BJ (cell line): ENCODE measurements around the gene RASSF9. TPM values are rescaled to one million over a fixed set of nuclear protein-coding genes. Genes with fewer than 3 reads are reported as not detected.

Source experiments
- CTCF ChIA-PET: fragments of 350-600 bp; formaldehyde crosslinking; extraction: SDS; loops from one replicate; lab custom pipeline; 2021; ENCODE audit warnings: antibody characterized with exemption, inconsistent platforms; lab: Yijun Ruan, JAX
- POLR2A ChIA-PET: fragments of 300-600 bp; sonication (Branson Sonifier 250); formaldehyde crosslinking; extraction: SDS; loops from one replicate; lab custom pipeline; 2021; ENCODE audit warnings: antibody characterized with exemption; lab: Charles Lee
- DNase-seq: peaks from one replicate; pipeline ENCODE4 v3.0.0-alpha.2; 2011; ENCODE audit warnings: low read depth
- H3K27me3 ChIP-seq: 2 replicates; pipeline ENCODE4 v1.6.0; 2011; ENCODE audit warnings: low read length; ENCODE audit not compliant: control insufficient read depth, insufficient read depth
- H3K36me3 ChIP-seq: 2 replicates; pipeline ENCODE4 v1.5.1; 2011; ENCODE audit warnings: low read length; ENCODE audit not compliant: control insufficient read depth, insufficient read depth
- H3K4me3 ChIP-seq: 2 replicates; pipeline ENCODE4 v1.5.1; 2011; ENCODE audit warnings: low read depth, mild to moderate bottlenecking, control low read depth, low read length
- polyA plus RNA-seq: library from polyadenylated mRNA; depleted of rRNA; stranded (reverse); fragments of >200 nt; gene quantifications from 2 replicates; pipeline ENCODE4 v1.2.3, GENCODE V29; 2011
- TF ChIP-seq, protein P1 (sequence below): IDR thresholded peaks from 2 replicates; pipeline ENCODE4 v1.5.1; 2011; ENCODE audit warnings: low read depth, mild to moderate bottlenecking, control low read depth, inconsistent platforms, low read length, moderate library complexity; ENCODE audit not compliant: insufficient read depth

Gene RASSF9
- polyA plus RNA-seq, 1 experiment: 0.09 TPM

DNA sequence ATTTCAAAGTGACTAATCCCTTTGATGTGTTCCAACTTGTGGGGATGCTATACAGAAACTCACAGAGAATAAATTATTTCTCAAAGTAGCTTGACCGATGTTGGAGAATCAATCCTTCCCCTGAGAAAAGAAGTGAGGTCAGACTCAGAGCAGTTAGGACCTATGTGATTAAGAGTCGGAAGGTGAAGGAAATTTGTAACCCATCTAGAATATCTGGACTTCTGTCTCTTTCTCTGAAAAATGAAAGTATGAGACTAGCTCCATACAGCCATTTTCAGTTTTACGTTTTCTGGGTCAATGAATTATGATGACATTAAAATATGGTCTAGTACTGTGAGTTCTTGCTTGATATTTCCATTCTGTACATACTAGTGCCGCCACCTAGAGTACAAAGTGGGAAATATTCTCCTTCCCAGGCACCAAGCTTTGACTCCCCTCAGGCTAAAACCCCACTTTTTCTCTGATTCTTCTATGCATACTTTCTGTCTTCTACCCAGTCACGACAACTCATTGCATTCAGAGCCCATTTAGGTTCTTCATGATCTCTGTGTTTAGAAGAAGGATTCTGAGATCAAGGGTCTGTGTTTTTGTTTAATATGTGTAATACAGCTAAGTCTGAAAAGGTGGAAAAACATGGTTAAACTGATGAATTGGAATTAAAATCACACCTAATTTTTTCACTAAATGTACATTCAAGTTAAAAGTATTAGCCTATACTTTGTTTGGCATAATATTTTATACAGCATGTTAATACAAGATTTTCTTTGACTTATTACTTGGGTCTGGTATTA is 31.0 kb upstream of the RASSF9 start:
- TF ChIP-seq, protein P1, sequence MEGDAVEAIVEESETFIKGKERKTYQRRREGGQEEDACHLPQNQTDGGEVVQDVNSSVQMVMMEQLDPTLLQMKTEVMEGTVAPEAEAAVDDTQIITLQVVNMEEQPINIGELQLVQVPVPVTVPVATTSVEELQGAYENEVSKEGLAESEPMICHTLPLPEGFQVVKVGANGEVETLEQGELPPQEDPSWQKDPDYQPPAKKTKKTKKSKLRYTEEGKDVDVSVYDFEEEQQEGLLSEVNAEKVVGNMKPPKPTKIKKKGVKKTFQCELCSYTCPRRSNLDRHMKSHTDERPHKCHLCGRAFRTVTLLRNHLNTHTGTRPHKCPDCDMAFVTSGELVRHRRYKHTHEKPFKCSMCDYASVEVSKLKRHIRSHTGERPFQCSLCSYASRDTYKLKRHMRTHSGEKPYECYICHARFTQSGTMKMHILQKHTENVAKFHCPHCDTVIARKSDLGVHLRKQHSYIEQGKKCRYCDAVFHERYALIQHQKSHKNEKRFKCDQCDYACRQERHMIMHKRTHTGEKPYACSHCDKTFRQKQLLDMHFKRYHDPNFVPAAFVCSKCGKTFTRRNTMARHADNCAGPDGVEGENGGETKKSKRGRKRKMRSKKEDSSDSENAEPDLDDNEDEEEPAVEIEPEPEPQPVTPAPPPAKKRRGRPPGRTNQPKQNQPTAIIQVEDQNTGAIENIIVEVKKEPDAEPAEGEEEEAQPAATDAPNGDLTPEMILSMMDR: peak; percentile 70
- ChIA-PET POLR2A (no interaction called here), CTCF (interaction anchor here (0.6 to 5.6 kb wide), 42 partner anchors 11 to 1296 kb away, joined by 3 to 49 read pairs (median 4); partner anchors contain the start of gene RASSF9)
- DNase-seq: no peak
- no peaks in the 10 kb centered on the region for H3K27me3 ChIP-seq
- no peaks in the 10 kb centered on the region for H3K36me3 ChIP-seq
- no peak overlapping the region for H3K4me3 ChIP-seq

DNA sequence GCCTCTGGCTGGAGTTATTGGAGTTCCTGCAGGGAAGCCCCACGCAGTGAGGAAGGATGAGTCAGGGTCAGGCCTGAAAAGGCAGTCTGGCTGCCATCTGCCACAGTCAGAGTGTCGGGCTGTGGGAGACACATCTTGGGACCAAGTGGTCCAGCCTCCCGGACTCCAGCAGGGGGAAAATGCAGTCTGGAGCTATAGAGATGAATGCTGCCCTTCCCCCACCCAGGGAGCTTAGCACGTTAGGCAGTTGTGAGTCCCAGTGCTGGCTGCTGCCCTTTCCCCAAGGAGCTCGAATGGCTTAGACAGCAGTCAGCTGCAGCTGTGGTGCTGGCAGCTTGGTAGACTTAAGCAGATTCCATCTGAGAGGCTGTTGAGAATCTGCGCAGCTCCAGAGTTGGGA is 29.7 kb upstream of the RASSF9 start:
- TF ChIP-seq, protein P1: no peak
- no peak overlapping the region for H3K4me3 ChIP-seq
- CTCF ChIA-PET: interaction anchor here (0.8 to 5.4 kb wide), 6 partner anchors 11 to 399 kb away, joined by 3 to 49 read pairs (median 10); no protein-coding TSS in a partner anchor
- DNase-seq: no peak
- POLR2A ChIA-PET: no interaction called here
- H3K27me3 ChIP-seq: no peaks in the 10 kb centered on the region
- no peaks in the 10 kb centered on the region for H3K36me3 ChIP-seq

DNA sequence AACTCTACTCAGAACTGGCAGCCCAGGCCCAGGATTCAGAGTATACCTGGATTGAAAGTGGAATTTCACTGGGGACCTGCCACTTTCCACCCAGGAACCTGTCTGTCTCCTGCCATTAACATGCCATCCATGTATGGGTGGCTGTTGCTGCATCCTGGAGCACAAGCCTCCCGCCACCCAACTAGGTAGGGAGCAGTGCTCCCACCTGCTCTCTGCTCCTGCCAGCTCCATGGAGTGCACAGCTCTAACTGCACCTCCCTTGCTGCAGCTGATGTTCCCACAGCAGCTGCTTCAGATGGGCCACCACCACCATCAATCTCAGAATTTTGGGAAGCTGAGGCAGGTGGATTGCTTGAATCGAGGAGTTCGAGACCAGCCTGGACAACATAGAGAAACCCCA is 20.8 kb upstream of the RASSF9 start:
- ChIA-PET CTCF (interaction anchor here (0.9 kb wide), 2 partner anchors 10 to 381 kb away, joined by 3 to 4 read pairs; no protein-coding TSS in a partner anchor), POLR2A (no interaction called here)
- TF ChIP-seq, protein P1: no peak
- Histone ChIP-seq H3K27me3 (no peaks in the 10 kb centered on the region), H3K4me3 (no peak overlapping the region), H3K36me3 (no peaks in the 10 kb centered on the region)
- DNase-seq: no peak

DNA sequence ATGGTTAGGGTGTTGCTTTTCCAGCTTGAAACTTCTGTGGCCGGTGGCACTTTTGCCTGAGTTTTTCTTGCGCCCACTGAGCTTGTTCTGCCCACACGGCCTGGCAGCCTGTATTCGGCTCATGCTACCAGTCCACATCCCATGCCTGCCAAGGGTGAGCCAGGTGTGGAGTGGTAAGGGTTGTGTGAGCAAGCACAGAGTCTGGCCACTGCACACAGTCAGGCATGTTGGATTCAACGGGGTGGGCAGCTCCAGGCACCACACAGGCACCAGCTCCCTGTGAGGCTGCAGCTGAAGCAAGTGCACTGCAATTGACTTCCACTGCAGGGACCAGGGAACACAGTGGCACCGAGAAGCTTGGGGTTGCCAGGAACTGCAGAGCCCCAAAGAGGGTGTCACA is 19.1 kb upstream of the RASSF9 start:
- no peaks in the 10 kb centered on the region for H3K27me3 ChIP-seq
- no peak for DNase-seq
- TF ChIP-seq, protein P1: no peak
- CTCF ChIA-PET: interaction anchor here (1.0 to 1.9 kb wide), 4 partner anchors 11 to 406 kb away, joined by 4 to 7 read pairs (median 6); partner anchors contain the start of gene RASSF9
- H3K4me3 ChIP-seq: no peak overlapping the region
- H3K36me3 ChIP-seq: no peaks in the 10 kb centered on the region
- POLR2A ChIA-PET: no interaction called here

DNA sequence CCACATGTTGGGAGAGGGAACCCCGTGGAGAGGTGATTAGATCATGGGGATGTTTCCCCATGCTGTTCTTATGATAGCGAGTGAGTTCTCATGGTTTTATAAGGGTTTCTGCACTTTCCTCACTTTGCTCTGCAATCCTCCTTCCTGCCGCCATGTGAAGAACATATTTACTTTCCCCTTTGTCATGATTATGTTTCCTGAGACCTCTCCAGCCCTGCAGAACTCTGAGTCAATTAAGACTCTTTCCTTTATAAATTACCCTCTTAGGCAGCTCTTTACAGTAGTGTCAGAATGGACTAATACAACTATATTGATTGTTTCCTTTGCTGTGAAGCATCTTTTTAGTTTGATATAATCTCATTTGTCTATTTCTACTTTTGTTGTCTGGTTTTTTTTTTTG is 13.1 kb upstream of the RASSF9 start:
- ChIA-PET POLR2A (no interaction called here), CTCF (interaction anchor here (0.6 to 0.8 kb wide), 3 partner anchors 11 to 18 kb away, joined by 3 read pairs; no protein-coding TSS in a partner anchor)
- no peaks in the 10 kb centered on the region for H3K36me3 ChIP-seq
- DNase-seq: no peak
- H3K27me3 ChIP-seq: no peaks in the 10 kb centered on the region
- TF ChIP-seq, protein P1: no peak
- H3K4me3 ChIP-seq: no peak overlapping the region
